ENCODE data around the gene DUSP8.

The DUSP8 gene

DNA sequence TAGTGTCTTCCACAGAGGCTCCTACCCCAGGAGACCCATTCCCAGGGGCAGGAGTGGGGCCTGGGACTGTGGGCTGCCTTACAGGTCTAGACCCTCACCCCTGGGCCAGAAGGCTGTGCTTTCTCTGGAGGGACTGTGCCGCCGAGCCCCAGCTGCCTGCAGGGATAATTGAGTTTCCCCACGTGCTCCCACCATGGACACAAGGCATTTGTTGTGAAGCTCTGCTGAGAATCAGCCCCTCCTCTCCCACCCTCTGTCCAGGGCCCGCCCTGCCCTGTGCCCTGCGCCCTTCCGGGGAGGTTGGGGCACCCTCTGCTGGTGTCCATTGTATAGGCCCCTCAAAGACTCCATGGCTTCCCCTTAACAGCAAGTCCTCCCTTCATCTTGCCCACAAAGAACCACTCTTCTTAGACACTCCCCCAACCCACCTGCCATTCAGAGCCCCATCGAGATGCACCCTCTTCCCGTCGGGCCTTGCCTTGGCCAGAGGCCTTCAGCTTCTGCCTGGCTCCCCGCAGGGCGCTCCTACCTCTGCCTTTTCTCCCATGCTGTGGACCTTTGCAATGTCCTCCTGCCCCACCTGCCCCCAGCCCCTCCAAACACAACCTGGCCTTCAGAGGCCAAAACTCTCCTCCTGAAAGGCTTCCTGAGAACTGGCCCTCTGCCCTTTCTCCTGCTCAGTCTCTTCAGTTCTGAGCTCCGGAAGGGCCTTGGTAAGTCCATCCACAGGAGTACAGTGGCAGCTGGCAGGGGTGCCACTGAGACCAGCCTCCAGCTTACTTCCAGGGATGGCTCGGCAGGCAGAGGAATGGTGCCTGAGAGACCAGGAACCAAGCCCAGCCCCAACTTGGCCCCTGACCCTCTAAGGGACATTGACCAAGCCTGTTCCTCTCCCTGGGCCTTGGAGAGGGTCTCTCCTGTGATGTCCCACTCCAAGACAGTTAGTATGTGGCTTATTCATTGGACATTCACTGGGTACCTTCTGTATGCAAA lies 22.4 kb downstream of the DUSP8 start:
- no peak for DNase-seq

DNA sequence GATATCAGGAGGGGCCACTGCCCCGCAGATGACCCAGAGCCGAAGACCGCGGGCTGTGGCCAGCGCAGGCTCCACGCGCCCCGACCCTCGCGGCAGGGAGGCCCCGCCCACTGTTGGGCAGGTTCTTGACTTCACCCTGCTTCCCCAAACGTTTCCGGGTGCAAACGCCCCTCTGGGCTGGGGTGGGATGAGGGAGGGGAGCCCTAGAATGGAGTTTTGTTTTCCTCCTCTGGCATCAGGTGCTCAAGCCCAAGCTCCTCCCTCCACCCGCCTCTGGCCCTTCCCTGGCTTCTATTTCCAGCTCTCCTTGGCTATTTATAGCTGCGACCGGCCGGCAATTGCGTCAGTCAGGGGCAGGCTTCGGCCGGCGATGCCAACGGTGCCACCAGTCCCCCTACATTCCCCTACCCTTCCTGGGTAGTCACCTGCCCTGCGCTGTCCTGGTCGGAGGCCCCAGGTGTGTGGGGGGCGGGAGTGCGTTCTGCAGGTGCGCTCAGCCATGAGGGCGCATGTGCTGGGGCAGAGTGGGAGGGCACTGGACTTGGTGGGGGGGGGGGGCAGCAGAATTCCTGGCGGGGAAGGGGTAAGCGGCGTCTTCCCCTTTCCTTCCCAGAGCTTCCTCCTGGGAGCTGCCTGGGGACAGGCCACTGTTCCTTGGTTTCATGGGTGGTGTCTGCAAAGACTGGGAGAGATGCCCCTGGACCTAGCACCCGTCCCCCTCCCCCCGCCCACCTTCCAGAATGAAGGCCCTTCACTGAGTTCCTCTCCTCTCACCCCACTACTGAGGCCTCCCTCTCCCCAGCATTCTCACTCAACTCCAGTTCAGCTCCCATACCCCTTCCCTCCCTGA lies 23.6 kb downstream of the DUSP8 start:
- no peak for DNase-seq

DNA sequence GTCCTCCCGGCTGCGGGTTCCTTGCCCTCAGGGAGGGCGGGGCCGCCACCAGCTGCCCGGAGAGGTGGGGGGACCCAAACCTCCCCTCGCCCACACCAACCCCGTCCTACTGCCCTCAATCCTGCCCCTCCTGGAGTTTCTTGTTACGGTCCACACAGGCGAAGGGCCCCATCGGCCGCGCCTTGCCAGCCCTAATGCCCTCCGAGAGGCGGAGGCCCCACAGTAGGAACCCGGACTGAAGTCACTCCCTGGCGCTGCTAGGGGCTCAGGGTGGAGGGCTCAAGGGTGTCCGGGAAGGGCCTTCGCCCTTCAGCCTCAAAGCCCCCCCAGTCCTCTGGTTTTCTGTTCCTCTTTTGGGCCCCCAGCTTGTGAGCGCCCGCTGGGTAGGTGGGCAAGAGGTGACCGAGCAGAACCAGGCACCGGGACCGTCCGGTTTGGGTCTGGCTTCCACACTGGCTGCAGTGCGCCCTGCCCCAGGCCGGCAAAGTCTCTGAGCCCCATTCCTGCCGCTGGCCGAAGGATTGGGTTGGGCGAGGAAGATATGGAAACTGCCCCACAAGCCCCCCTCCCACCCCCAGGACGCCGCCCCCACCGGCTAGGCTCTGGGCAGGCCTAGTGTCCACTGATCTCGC lies 24.5 kb downstream of the DUSP8 start:
- DNase-seq = no peak

DNA sequence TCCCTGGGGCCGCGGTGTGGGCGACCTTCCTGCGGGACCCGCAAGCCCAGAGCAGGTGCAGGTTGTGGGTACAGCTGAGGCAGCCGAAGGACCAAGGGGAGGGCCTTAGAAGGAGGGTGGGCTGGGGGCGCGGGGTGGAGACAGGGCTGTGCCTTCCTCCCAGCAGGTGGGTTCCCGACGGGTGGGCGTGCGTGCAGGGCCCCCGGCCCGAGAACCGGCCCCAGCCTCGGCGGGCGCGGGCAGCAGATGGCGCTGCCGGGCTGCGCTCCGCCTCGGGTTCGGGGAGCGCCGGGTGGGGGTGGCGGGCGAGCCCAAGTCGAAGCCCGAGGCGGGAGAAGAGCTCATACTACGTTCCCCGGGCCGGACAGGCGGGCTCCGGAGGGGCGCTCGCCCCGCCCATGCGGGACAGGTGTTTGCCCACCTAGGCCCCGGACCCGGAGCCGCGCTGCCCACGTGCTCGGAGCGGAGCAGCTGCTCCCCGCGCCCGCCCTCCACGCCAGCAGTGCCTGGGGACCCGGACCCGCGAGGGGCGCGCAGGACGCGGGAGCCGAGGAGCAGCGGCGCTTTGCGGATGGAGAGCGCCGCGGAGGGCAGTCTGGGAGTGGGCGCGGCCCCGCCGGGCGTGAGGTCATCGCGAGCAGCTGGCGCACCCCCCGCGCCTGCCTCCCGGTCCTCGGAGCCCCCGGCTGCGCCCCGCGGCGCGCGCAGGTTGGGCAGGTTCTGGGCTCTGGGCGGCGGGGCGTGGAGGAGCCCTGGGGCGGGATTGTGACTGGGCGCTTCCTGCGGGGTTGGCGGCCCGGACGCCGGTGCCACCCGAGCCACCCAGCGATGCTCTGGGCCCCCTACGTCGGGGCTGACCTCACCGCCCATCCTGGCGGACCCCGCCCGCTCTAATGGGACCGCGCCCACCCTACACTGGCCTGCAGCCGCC lies 25.3 kb downstream of the DUSP8 start:
- no peak for DNase-seq

DNA sequence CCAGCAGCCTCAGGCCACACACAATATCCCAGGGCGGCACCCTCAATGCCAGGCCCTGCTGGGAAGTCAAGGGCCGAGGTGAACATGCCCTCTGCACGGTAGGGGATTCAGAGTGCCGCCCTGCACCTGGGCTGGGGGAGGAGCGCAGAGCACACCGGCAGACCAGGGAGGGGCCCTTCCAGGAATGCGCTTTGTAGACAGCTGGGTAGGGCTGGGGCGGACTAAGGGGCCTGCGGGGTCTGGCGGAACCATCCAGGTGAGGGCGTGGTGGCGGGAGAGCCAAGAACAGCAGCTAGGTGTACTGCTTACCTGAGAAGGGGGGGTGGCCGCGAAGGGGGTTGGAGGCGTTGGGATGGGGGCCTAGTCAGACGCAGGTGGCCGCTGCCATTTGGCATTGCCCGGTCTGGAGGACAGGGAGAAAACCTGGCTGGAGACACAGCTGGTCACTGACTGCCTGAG lies 26.0 kb downstream of the DUSP8 start:
- no peak for DNase-seq

DNA sequence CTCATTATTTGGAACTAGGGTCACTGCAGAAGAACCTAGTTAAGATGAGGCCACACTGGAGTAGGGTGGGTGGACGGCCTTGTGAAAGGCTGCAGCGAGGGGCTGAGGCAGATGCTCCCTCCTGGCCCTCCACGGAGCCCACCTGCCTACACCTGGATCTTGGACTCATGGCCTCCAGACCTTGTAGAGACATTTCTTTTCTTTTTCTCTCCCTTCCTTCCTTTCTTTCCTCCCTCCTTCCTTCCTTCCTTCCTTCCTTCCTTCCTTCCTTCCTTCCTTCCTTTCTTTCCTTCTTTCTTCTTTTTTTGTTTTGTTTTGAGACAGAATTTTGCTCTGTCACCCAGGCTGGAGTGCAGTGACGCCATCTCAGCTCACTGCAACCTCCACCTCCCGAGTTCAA lies 26.6 kb downstream of the DUSP8 start:
- no peak for DNase-seq

DNA sequence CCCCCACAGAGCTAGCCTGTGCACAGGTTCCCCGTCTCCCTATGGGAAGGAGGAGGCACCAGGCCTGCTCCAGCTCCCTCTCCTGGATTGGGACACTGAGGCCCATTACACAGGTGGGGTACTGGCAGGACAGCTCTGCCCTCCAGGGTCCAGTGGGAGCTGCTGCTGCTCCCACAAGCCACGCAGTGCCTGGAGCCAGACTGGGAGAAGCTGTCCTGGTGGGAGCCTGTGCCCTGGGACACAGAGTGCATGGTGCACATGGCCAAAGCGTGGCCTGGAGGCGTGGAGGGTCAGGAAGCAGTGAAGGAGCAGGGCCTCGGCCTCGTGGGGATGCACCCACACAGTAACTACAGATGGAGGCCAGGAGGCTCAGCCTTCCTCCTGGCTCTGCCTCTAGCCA lies 27.5 kb downstream of the DUSP8 start:
- DNase-seq = no peak

DNA sequence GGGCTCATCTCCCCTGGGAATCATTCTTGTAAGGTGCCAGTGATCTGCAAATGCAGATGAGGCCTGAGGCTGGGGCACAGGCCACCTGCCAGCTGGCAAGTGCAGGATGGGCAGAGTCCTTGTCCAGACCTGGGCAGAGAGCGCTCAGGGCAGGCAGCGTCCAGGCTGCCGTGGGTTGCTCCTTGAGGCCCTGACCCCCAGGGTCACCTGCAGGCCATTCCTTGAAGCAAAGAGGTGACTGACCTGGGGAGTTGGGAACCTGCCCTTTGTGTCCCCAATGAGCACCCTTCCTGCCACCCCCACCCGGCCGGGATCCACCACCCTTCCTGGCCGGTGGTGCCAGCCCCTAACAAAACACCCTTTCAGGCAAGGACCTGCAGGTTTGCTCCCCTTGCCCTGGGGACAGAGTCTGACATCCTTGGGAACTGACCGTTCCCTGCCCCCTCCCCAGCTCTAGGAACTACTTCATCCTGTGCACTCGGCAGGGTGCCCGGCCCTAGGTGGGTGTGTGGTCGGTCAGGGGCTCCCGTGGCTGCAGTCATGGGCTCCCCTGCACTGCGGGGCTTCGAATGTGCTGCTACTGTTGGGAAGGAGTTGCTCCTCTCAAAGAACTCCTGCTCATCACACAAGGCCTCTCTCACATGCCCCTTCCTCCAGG lies 28.3 kb downstream of the DUSP8 start:
- no peak for DNase-seq

DNA sequence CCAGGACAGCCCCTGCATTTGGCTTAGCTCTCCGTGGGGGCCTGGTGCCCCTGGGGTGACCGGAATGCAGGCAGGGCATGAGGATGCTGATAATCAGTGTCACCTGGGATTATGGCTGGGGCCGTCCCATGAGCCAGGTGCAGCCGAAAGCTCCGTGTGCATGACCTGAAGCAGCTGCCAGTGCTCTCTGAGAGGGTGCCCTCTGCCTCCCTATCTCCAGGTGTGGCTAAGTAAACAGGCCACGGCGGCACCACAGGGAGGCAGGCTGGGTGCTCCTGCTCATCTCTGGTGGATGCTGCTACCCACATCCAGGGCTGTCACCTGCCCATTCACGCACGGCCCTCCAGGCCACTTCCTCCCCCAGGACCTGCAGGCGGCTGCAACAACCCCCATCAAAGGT lies 29.8 kb downstream of the DUSP8 start:
- no peak for DNase-seq

DNA sequence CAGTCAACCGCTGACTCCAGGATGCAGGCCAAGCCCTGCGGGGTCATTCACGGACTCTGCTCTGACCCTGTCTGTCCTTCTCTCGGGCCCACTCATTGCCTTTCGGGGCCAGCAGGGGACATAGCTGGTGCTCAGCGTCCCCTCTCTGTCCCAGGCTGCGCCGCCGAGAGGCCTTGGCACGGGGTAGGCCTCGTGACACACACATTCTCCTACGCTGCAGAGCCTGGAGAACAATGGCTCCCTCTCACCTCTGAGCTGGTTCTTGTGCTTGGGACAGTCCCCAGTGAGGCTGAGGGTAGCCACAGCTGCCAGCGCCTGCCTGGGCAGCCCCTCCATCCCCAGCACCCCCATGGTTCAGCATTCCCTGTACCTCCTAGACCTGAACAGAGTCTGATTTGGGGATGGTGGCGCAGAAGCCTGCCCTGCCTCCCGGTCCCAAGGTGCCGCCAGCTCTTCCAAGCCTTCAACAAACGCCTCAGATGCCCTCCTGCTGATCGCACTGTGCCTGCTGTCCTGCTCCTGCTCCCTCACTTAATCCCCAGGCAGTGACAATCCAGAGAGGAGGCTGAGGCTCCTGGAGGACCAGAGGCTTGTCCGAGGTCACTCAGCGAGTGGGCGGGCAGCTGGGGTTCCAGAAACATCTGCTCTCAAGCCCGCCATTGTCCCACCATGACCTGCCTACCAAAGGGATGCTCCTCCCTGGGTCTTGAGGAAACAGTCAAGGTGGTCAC lies 30.4 kb downstream of the DUSP8 start:
- DNase-seq = no peak

DNA sequence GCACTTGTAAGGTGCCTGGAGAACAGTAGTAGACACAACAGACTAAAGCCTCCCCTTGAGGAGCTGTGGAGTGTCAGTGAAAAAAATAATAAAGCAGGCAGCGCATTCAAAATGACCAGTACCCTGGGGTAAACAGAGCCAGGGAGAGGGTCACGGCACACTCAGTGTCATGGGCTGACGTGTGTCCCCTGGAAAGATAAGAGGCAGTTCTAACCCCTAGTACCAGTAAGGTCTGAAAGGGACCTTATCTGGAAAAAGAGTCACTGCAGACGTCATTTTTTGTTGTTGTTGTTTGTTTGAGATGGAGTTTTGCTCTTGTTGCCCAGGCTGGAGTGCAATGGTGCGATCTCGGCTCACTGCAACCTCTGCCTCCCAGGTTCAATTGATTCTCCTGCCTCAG lies 32.0 kb downstream of the DUSP8 start:
- no peak for DNase-seq

DNA sequence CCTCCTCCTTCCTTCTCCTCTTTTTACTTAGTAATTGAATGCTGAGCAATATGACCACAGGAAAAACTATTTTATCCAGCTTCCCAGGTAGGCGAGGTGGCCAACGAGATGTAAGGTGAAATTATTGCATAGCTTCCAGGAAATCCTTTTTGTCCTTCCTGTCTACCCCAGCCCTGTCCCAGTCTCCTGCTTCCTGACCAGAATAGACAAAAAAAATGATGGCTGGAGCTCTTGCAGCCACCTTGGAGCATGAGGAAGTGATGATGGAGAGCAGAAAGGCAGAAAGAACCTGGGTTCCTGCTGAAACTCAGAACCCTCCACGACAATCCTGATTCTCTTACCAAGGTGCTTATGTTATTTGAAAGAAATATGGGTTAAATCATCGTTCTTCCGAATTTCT lies 33.9 kb downstream of the DUSP8 start:
- no peak for DNase-seq

DNA sequence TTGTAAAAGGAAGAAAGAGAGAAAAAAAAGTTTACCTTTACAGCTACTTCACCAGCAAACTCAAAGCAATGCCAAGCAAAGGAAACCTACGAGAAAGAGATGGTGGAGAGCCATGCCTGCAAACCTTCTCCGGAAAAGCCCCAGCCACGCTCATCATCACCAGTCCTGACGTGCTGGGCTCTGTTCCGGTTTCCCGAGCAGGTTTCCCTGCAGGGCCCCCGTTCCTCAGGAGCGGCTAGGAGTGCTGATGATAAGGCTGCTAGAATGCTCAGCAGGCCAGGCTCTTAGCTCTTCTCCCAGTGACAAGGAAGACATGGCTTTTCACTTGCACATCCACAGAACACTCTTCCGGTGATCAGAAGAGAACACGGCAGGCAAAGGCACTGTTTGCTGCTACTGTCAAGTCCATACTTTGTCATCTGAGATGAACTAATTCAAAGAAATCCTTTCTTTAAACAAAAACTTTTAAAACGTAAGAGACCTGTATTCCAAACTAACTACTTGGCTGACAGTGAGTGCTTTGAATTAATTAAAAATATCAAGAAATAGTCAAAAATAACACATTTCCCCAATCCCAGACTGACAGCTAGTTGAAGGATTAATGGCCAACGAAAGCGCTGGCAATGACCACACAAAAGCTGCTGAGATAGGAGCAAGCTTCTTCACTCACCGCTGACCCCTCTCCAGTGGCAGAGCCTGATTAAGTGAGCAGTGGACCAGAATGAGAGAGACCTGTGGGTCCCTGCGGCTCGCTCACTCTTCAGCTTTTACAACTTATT lies 35.8 kb downstream of the DUSP8 start:
- no peak for DNase-seq

DNA sequence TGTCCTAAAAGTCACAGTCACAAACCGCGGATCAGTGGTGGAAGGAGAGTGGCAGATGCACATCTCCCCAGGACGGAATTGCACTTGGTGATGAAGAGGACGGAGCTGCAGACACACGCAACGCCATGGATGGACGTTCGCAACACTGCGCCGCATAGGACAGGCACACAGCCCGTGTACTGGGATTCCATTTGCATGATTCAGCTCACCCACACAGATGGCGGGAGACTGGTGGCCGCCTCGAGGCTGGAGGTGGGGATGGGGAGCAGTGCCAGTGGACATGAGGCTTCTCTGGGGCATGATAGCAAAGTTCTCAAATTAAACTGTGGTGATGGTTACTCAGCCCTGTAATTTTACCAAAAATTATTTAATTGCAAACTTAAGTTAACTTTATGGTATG lies 37.4 kb downstream of the DUSP8 start:
- no peak for DNase-seq

DNA sequence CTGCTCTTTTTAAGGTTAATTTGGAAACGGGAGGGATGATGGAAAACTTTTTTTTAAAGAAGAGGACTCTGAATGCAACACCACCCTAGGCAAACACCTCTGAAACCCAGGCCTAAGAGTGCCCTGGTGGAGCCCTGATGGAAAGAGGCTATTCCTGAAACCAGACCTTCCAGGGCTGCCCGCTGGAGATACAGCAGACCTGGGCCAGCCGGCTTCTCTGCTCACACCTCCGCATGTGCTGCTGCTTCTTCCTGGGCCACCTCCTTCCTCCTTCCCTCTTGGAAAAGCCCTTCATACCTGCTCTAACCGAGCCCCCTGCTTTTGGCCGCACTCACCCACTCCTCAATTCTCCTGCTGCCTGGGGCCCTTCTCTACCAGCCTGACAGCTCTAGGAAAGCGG lies 37.9 kb downstream of the DUSP8 start:
- no peak for DNase-seq

DNA sequence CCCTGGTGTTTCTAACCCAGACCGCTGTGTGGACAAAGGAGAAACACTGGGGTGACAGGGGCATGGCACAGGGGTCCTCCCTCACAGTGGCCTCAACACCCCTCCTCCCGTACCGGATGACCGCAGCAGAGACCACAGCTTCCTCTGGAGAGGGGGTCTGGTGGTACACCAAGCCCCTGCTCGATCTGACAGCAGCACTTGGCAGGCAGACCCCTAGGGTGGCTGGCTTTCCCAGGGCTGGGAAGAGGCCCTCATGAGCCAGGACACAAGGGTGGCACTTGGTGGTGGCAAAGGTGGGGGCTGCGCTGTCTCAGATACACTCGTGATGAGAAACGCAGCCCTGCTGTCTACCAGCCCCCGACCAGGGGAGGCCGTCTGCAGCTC lies 38.7 kb downstream of the DUSP8 start:
- DNase-seq = no peak

DNA sequence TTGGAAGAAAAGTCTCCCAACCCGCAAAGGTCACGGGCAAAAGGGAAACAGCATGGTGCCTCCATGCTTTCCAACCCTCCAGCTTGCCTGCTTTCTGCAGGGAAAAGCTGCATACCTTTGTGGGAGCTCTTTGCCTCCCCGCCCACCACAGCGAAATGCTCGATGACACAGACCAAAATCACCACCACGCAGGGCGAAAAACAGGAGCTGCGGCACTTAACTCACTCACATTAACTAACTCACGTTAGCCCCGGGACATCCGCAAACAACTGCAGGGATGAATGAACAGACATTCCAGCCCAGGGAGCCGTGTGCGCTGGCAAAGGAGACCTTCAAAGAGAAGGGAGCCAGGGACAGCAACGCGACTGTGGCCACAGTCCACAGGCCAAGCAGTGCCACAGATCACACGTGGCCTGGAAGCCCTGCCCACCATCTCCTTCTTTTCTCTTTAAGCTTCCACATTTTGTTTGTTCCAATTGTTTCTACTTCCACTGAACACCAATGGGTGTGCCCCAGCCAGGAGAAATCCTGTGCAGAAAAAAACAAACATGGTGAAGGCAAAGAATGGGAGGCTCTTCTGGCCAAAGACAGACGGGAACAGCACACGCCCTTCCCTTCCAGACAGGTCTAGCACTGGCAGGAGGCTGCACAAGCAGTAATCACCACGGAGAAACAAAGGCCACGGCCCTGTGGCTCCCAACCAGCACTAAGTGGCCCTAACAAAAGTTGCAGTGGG lies 39.3 kb downstream of the DUSP8 start:
- no peak for DNase-seq

DNA sequence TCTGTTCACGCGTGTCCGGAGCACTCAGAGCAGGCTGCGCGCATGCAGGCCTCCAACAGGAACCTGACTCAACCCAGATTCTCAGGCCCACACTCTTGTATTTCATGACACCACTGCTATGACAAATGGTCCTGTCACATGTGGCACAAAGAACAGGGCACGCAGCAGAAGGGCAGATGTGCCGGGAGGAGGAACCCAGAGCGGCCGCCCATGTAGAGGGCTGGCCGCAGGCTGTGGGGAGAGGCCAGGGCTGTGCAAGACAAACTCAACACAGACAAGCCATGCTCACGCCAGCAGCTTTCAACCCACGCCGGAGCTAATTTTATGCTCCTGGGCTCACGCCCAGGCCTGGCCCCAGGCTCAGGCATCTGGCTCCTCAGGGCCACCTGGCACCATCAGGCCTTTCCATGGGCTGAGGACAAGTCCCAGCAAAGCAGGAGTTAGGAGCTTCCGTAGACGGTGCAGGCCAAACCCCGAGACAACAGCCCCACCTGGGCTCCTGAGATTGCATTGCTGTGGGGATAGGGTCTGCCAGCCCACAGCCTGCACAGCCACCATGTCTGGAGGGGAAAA lies 40.0 kb downstream of the DUSP8 start:
- no peak for DNase-seq

DNA sequence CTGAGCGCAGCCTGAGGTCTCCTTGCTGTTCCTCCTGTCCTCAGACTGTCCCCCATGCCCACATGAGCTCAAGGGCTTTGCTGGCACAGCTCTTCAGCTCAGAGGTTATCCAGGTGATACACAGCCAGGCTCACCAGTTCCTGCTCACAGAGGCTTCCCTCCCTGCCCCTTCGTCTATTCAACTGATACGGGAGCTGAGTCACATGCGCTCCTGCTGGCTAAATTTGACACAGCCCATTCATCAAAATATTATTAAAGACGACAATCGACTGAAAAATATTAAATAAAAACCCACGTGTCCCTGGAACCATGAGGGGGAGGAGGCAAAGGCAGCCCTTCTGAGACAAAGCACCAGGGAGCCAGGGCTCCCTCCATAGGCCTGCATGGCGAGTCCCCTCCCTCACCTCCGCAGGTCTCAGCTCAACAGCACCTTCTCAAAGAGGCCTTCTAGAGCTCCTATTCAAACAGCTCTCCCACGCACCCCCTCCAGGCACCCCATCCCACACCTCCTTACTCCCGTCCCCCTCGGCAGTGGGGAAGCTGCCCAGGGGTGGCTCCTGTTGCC lies 40.5 kb downstream of the DUSP8 start:
- DNase-seq = no peak

All from amniotic stem cell (primary cell).